HepG2 (cell line): ENCODE data around the gene TMEM145. TPM values are rescaled to one million over a fixed set of nuclear protein-coding genes. Genes with fewer than 3 reads are reported as not detected.

ENCODE experiments used
- ATAC-seq: fragments of 200-7000 bp; cut with Tn5 transposase; 3 replicates; pipeline ENCODE4 v1.9.1; 2020; ENCODE audit warnings: mild to moderate bottlenecking, moderate library complexity
- BruUV-seq: library from RNA; stranded (reverse); fragments of 400-500 nt; replicated peaks from 2 replicates; lab custom pipeline; 2021; lab: Mats Ljungman, UMichigan
- CTCF ChIA-PET: fragments of 300-600 bp; formaldehyde crosslinking; extraction: SDS; loops from one replicate; lab custom pipeline; 2021; ENCODE audit warnings: low total read pairs, inconsistent platforms, low intra/inter-chr PET ratio; lab: Yijun Ruan, JAX
- POLR2A ChIA-PET: fragments of 350-600 bp; sonication (Branson Sonifier 250); formaldehyde crosslinking; loops from one replicate; lab custom pipeline; 2020; ENCODE audit warnings: antibody characterized with exemption, inconsistent platforms; lab: Yijun Ruan, JAX
- DNase-seq: peaks from one replicate; pipeline ENCODE4 v3.0.0-alpha.2; 2015; ENCODE audit warnings: low spot score
- FAIRE-seq: peaks from 3 replicates; lab custom pipeline; 2011; peaks lifted over from hg19 to GRCh38; lab: Jason Lieb, UNC
- H2AFZ ChIP-seq: one replicate; pipeline ENCODE4 v1.6.1; 2011; ENCODE audit warnings: low read length, inconsistent platforms
- H3K27ac ChIP-seq: fragments of 300-600 bp; 3 replicates; pipeline ENCODE4 v1.8.0; 2011; ENCODE audit warnings: mixed run types, mild to moderate bottlenecking, mixed read lengths, low read length, inconsistent platforms; ENCODE audit not compliant: insufficient read depth; ENCODE audit errors: extremely low read length
- H3K27me3 ChIP-seq, 2 experiments: fragments of 200-600 bp in 1 of 2; 2 replicates in 1 of 2; 3 replicates in 1 of 2; pipeline versions ENCODE4 v1.6.0 to v1.8.0; 2011; ENCODE audit warnings: low read length in 2 of 2, mild to moderate bottlenecking in 2 of 2, moderate library complexity in 2 of 2, inconsistent platforms in 1 of 2; ENCODE audit not compliant: insufficient read depth in 2 of 2, control insufficient read depth in 1 of 2
- H3K36me3 ChIP-seq, 2 experiments: fragments of 200-600 bp in 1 of 2; replicated peaks in 1 of 2; 2 replicates in 1 of 2; 3 replicates in 1 of 2; pipeline versions ENCODE4 v1.5.1 to v1.8.0; 2011; ENCODE audit warnings: low read length in 2 of 2, inconsistent platforms in 1 of 2; ENCODE audit not compliant: insufficient read depth in 2 of 2, control insufficient read depth in 1 of 2
- H3K4me1 ChIP-seq: 2 replicates; pipeline ENCODE4 v1.5.1; 2012; ENCODE audit warnings: low read length, inconsistent platforms; ENCODE audit not compliant: insufficient read depth
- H3K4me2 ChIP-seq: 2 replicates; pipeline ENCODE4 v1.6.0; 2011; ENCODE audit warnings: low read depth, low read length, inconsistent platforms
- H3K4me3 ChIP-seq, 3 experiments: fragments of 200-600 bp in 1 of 3; sonication (generic), shearing (Covaris generic) in 1 of 3; replicated peaks in 1 of 3; 2 replicates each; pipeline ENCODE4 v1.5.1; 2011 to 2016; ENCODE audit warnings: low read length in 3 of 3, inconsistent platforms in 2 of 3, low read depth in 2 of 3, mild to moderate bottlenecking in 2 of 3, control low read depth in 1 of 3, mixed read lengths in 1 of 3; ENCODE audit not compliant: insufficient read depth in 1 of 3
- H3K79me2 ChIP-seq: one replicate; pipeline ENCODE4 v1.6.1; 2011; ENCODE audit warnings: low read length, inconsistent platforms; ENCODE audit not compliant: insufficient read depth
- H3K9ac ChIP-seq: 2 replicates; pipeline ENCODE4 v1.6.0; 2011; ENCODE audit warnings: mild to moderate bottlenecking, low read depth, low read length, inconsistent platforms; ENCODE audit not compliant: insufficient read depth
- H3K9me3 ChIP-seq: 2 replicates; pipeline ENCODE4 v1.5.1; 2012; ENCODE audit warnings: mild to moderate bottlenecking, low read length
- H4K20me1 ChIP-seq: 2 replicates; pipeline ENCODE4 v1.6.0; 2011; ENCODE audit warnings: inconsistent platforms, mild to moderate bottlenecking, low read length, moderate library complexity; ENCODE audit not compliant: insufficient read depth
- ATF5 ChIP-seq: sonication (generic); formaldehyde crosslinking; IDR thresholded peaks from 2 replicates; pipeline ENCODE4 v1.4.0; 2020; ENCODE audit warnings: mild to moderate bottlenecking, low read depth, missing genetic modification reagents
- BRD4 ChIP-seq: sonication (generic); formaldehyde crosslinking; IDR thresholded peaks from 2 replicates; pipeline ENCODE4 v1.4.0; 2020; ENCODE audit warnings: missing genetic modification reagents
- DNMT1 ChIP-seq: sonication (generic); formaldehyde crosslinking; IDR thresholded peaks from 2 replicates; pipeline ENCODE4 v1.5.1; 2020; ENCODE audit warnings: mild to moderate bottlenecking, missing genetic modification reagents
- ELF3 ChIP-seq: IDR thresholded peaks from 2 replicates; pipeline ENCODE4 v1.6.1; 2016; ENCODE audit warnings: missing genetic modification reagents, missing compliant biosample characterization
- HDAC6 ChIP-seq: fragments of 200-600 bp; sonication (generic); IDR thresholded peaks from 2 replicates; pipeline ENCODE4 v1.7.0; 2017; ENCODE audit warnings: mild to moderate bottlenecking, antibody characterized with exemption, low read length, low read depth
- RBAK ChIP-seq: sonication (generic); formaldehyde crosslinking; IDR thresholded peaks from 2 replicates; pipeline ENCODE4 v1.5.1; 2020; ENCODE audit warnings: mild to moderate bottlenecking, missing genetic modification reagents
- SP140L ChIP-seq: sonication (generic); formaldehyde crosslinking; IDR thresholded peaks from 2 replicates; pipeline ENCODE4 v1.4.0; 2020; ENCODE audit warnings: missing genetic modification reagents, borderline replicate concordance
- SRSF9 ChIP-seq: fragments of 200-400 bp; formaldehyde crosslinking; IDR thresholded peaks from 2 replicates; pipeline ENCODE4 v1.6.1; 2018; ENCODE audit warnings: borderline replicate concordance, mild to moderate bottlenecking, low read depth, low read length; ENCODE audit not compliant: insufficient read depth, poor library complexity, severe bottlenecking
- ZNF333 ChIP-seq: sonication (generic); formaldehyde crosslinking; IDR thresholded peaks from 2 replicates; pipeline ENCODE4 v1.4.0; 2020; ENCODE audit warnings: mild to moderate bottlenecking, missing genetic modification reagents, borderline replicate concordance
- ZNF460 ChIP-seq: sonication (generic); formaldehyde crosslinking; IDR thresholded peaks from 2 replicates; pipeline ENCODE4 v1.5.1; 2020; ENCODE audit warnings: missing genetic modification reagents, mild to moderate bottlenecking, borderline replicate concordance
- ZNF563 ChIP-seq: sonication (generic); formaldehyde crosslinking; IDR thresholded peaks from 2 replicates; pipeline ENCODE4 v1.8.0; 2022; ENCODE audit warnings: mild to moderate bottlenecking, moderate library complexity, missing genetic modification reagents
- ZNF577 ChIP-seq: sonication (generic); formaldehyde crosslinking; IDR thresholded peaks from 2 replicates; pipeline ENCODE4 v1.4.0; 2020; ENCODE audit warnings: mild to moderate bottlenecking, low read depth, missing genetic modification reagents, borderline replicate concordance
- ZNF670 ChIP-seq: sonication (generic); formaldehyde crosslinking; IDR thresholded peaks from 2 replicates; pipeline ENCODE4 v1.8.0; 2022; ENCODE audit warnings: mild to moderate bottlenecking, missing genetic modification reagents, borderline replicate concordance
- ZNF724P ChIP-seq: sonication (generic); formaldehyde crosslinking; IDR thresholded peaks from 2 replicates; pipeline ENCODE4 v1.8.0; 2022; ENCODE audit warnings: missing genetic modification reagents, borderline replicate concordance
- WGBS: methylation state at CpG from one replicate; pipeline ENCODE4 v1.1.6; 2017; ENCODE audit warnings: low lambda C conversion rate; 5-methylcytosine and 5-hydroxymethylcytosine counted together
- in situ Hi-C: cut with HindIII; loops from 2 replicates; pipeline ENCODE4 v1.10.0; 2017; ENCODE audit warnings: low pct_unique_long_range_greater_than_20kb; ENCODE audit not compliant: extremely low pct_ligation_motif_present
- intact Hi-C: fragments of 100-400 bp; cut with micrococcal nuclease; formaldehyde crosslinking; loops from one replicate; pipeline ENCODE4 v1.10.0; 2022; ENCODE audit not compliant: unreplicated experiment
- polyA plus RNA-seq, 8 experiments: library from polyadenylated mRNA; depleted of rRNA in 3 of 8; stranded (reverse) in 7 of 8; unstranded in 1 of 8; fragments of >200 nt; fragmentation: Illumina TruSeq in 4 of 8; extraction: Trizol in 4 of 8; gene quantifications; 2 replicates each; pipeline versions ENCODE4 v1.2.1 to v1.2.3, GENCODE V29; 2011 to 2016; ENCODE audit warnings: low read depth in 4 of 8, missing spikeins in 1 of 8, mixed read lengths in 1 of 8; ENCODE audit not compliant: insufficient read depth in 1 of 8
- total RNA-seq, 5 experiments: library from RNA; depleted of rRNA; stranded (reverse); fragments of >200 nt; fragmentation: Illumina TruSeq; extraction: Trizol; gene quantifications; 2 replicates each; pipeline ENCODE4 v1.2.3, GENCODE V29; 2016; ENCODE audit warnings: low read depth in 1 of 5

Gene TMEM145
- total and polyA plus RNA-seq, 2 of the 13 experiments (the other 11 are each of a cell fraction or from before 2014, with no cell fraction given): 0.07 to 5.1 TPM

GRCh38 chr19:42343344-42344110, 30.4 kb downstream of the TMEM145 start (continued):
- TF ChIP-seq BRD4: no peak
- TF ChIP-seq ZNF724P (CRISPR knock-in tag): no peak
- TF ChIP-seq SP140L (CRISPR knock-in tag): no peak
- TF ChIP-seq ELF3: no peak
- TF ChIP-seq ATF5: no peak

- TF ChIP-seq ZNF563 (CRISPR knock-in tag): no peak
- no peak for TF ChIP-seq DNMT1
- no peak for TF ChIP-seq SRSF9
- TF ChIP-seq RBAK (CRISPR knock-in tag): no peak
- no peak for TF ChIP-seq HDAC6
- no peak for TF ChIP-seq ZNF670 (CRISPR knock-in tag)
- TF ChIP-seq ZNF333 (CRISPR knock-in tag): no peak
- no peak for TF ChIP-seq ZNF460
- no peak for TF ChIP-seq ZNF577 (CRISPR knock-in tag)
- Histone ChIP-seq H3K79me2 (no peaks in the 10 kb centered on the region), H3K9me3 (no peaks in the 10 kb centered on the region), H3K36me3 (peaks cover 6 to 7% of the 10 kb centered on the region in 2 experiments; a peak in 2 of 5 replicates), H3K27ac (no peak overlapping the region), H3K4me2 (no peak overlapping the region), H4K20me1 (no peaks in the 10 kb centered on the region), H3K27me3 (no peaks in the 10 kb centered on the region), H3K4me1 (no peaks in the 10 kb centered on the region), H3K9ac (no peak overlapping the region), H3K4me3 (no peak overlapping the region), H2AFZ (no peak overlapping the region)
- DNase-seq (no peak), ATAC-seq (no peak), FAIRE-seq (no peak)
- in situ Hi-C loops (no loop called here), intact Hi-C loops (no loop called here)
- no TSS peak for BruUV-seq
- CTCF ChIA-PET: no interaction called here
- WGBS: 96% methylated on average over 10 of the region's 18 CpGs
- POLR2A ChIA-PET: no interaction called here
These were observed 31.3 kb downstream of the TMEM145 start for GRCh38 chr19:42344336-42344893.
